Smooth muscle cell (in vitro differentiated cells): ENCODE data around the gene BCAS3. TPM values are rescaled to one million over a fixed set of nuclear protein-coding genes. Genes with fewer than 3 reads are reported as not detected.

Source experiments
- DNase-seq: peaks from one replicate; lab custom pipeline; 2025; ENCODE audit not compliant: unreplicated experiment; lab: John Stamatoyannopoulos, UW
- H2AFZ ChIP-seq: fragments of 200-600 bp; sonication (generic); 2 replicates; pipeline ENCODE4 v1.6.0; 2016; ENCODE audit warnings: antibody characterized with exemption, low read depth, mild to moderate bottlenecking
- H3F3A ChIP-seq: fragments of 200-600 bp; sonication (generic); 2 replicates; pipeline ENCODE4 v1.6.0; 2017; ENCODE audit warnings: antibody characterized with exemption, low read depth
- H3K27ac ChIP-seq: fragments of 200-600 bp; sonication (generic); 2 replicates; pipeline ENCODE4 v1.5.1; 2016; ENCODE audit warnings: low read depth, mild to moderate bottlenecking
- H3K27me3 ChIP-seq: fragments of 200-600 bp; sonication (generic); 2 replicates; pipeline ENCODE4 v1.6.1; 2016; ENCODE audit warnings: low read depth, mild to moderate bottlenecking
- H3K36me3 ChIP-seq: fragments of 200-600 bp; sonication (generic); 2 replicates; pipeline ENCODE4 v1.5.1; 2016; ENCODE audit warnings: low read depth
- H3K4me1 ChIP-seq: fragments of 200-600 bp; sonication (generic); 2 replicates; pipeline ENCODE4 v1.5.1; 2016; ENCODE audit warnings: low read depth
- H3K4me2 ChIP-seq: fragments of 200-600 bp; sonication (generic); 2 replicates; pipeline ENCODE4 v1.6.0; 2016; ENCODE audit warnings: mild to moderate bottlenecking
- H3K4me3 ChIP-seq: fragments of 200-600 bp; sonication (generic); 2 replicates; pipeline ENCODE4 v1.5.1; 2016; ENCODE audit warnings: mild to moderate bottlenecking
- H3K79me2 ChIP-seq: fragments of 200-600 bp; sonication (generic); 2 replicates; pipeline ENCODE4 v1.6.0; 2016; ENCODE audit warnings: low read depth, mild to moderate bottlenecking
- H3K9ac ChIP-seq: fragments of 200-600 bp; sonication (generic); 2 replicates; pipeline ENCODE4 v1.6.0; 2016; ENCODE audit warnings: low read depth
- H3K9me3 ChIP-seq: fragments of 200-600 bp; sonication (generic); replicated peaks from 2 replicates; pipeline ENCODE4 v1.5.1; 2016; ENCODE audit warnings: low read depth
- H4K20me1 ChIP-seq: fragments of 200-600 bp; sonication (generic); 2 replicates; pipeline ENCODE4 v1.6.0; 2016; ENCODE audit warnings: low read depth
- CTCF ChIP-seq: fragments of 200-600 bp; sonication (generic); IDR thresholded peaks from 2 replicates; pipeline ENCODE4 v1.5.1; 2017; ENCODE audit warnings: borderline replicate concordance, mild to moderate bottlenecking, antibody characterized with exemption; ENCODE audit not compliant: insufficient read depth, poor library complexity, severe bottlenecking
- WGBS: methylation state at CpG from one replicate; pipeline ENCODE4 v1.1.7; 2016; ENCODE audit warnings: low lambda C conversion rate; 5-methylcytosine and 5-hydroxymethylcytosine counted together
- polyA plus RNA-seq: library from polyadenylated mRNA; unstranded; fragments of >200 nt; fragmentation: Nextera tagmentation; extraction: Ambion mirVana; gene quantifications from 2 replicates; pipeline ENCODE4 v1.2.1, GENCODE V29; 2016
- total RNA-seq: library from RNA; depleted of rRNA; stranded (reverse); fragments of >200 nt; gene quantifications from 2 replicates; pipeline ENCODE4 v1.2.3, GENCODE V29; 2014

BCAS3 gene
- total and polyA plus RNA-seq, 2 experiments from 2014 or later: 17.2 to 54.5 TPM

GRCh38 chr17:61366715-61367413 lies 689.2 kb downstream of the BCAS3 start:
- no peaks in the 10 kb centered on the region for H3K79me2 ChIP-seq
- H4K20me1 ChIP-seq: no peaks in the 10 kb centered on the region
- H3K4me2 ChIP-seq: peak overlapping the region; percentile 33
- whole genome bisulfite sequencing: 27% methylated on average over 19 of the region's 19 CpGs
- H3K4me3 ChIP-seq: no peak overlapping the region
- H2AFZ ChIP-seq: no peak overlapping the region
- no peak overlapping the region for H3K27ac ChIP-seq
- H3K36me3 ChIP-seq: no peaks in the 10 kb centered on the region
- H3F3A ChIP-seq: no peaks in the 10 kb centered on the region
- no peaks in the 10 kb centered on the region for H3K27me3 ChIP-seq
- no peak for TF ChIP-seq CTCF
- H3K9ac ChIP-seq: no peak overlapping the region
- H3K4me1 ChIP-seq: peaks cover 10% of the 10 kb centered on the region
- H3K9me3 ChIP-seq: no peaks in the 10 kb centered on the region
- DNase-seq: no peak

- H3K27ac ChIP-seq: no peak overlapping the region
- no peaks in the 10 kb centered on the region for H3K27me3 ChIP-seq
- no peaks in the 10 kb centered on the region for H3F3A ChIP-seq
- WGBS: 96% methylated on average over 27 of the region's 27 CpGs
- H3K4me2 ChIP-seq: no peak overlapping the region
- no peak for TF ChIP-seq CTCF
- no peaks in the 10 kb centered on the region for H3K79me2 ChIP-seq
- H3K9me3 ChIP-seq: no peaks in the 10 kb centered on the region
- no peak overlapping the region for H2AFZ ChIP-seq
- no peak overlapping the region for H3K4me3 ChIP-seq
- H3K4me1 ChIP-seq: peaks cover 10% of the 10 kb centered on the region
- no peaks in the 10 kb centered on the region for H4K20me1 ChIP-seq
- DNase-seq: no peak
- no peak overlapping the region for H3K9ac ChIP-seq
- no peaks in the 10 kb centered on the region for H3K36me3 ChIP-seq
These were observed 690.6 kb downstream of the BCAS3 start for GRCh38 chr17:61368049-61368831.

GRCh38 chr17:61368832-61369450 lies 691.3 kb downstream of the BCAS3 start:
- Histone ChIP-seq H3K4me1 (peaks cover 10% of the 10 kb centered on the region), H3K79me2 (no peaks in the 10 kb centered on the region), H4K20me1 (no peaks in the 10 kb centered on the region), H3K27me3 (no peaks in the 10 kb centered on the region), H3F3A (no peaks in the 10 kb centered on the region), H3K9ac (no peak overlapping the region), H3K4me3 (no peak overlapping the region), H2AFZ (no peak overlapping the region), H3K27ac (no peak overlapping the region), H3K4me2 (no peak overlapping the region), H3K36me3 (no peaks in the 10 kb centered on the region), H3K9me3 (no peaks in the 10 kb centered on the region)
- no peak for TF ChIP-seq CTCF
- no peak for DNase-seq
- 96% methylated on average over 7 of the region's 7 CpGs for WGBS
